Activated CD8-positive, alpha-beta memory T cell treated with anti-CD3 and anti-CD28 coated beads, Interleukin-2, amount 50 U/mL, for 48 hours (primary cell): ENCODE measurements around the gene CNOT3.

Experiments used
- DNase-seq: peaks from one replicate; pipeline ENCODE4 v3.0.0-alpha.2; 2020

CNOT3 gene

GRCh38 chr19:54123682-54124081 is 13.9 kb upstream of the CNOT3 start:
- DNase-seq, result no peak

GRCh38 chr19:54124393-54124792 is 13.2 kb upstream of the CNOT3 start:
- no peak for DNase-seq

GRCh38 chr19:54125713-54126112 is 11.8 kb upstream of the CNOT3 start:
- DNase-seq, result no peak

- DNase-seq, result no peak
Observed at GRCh38 chr19:54127688-54128440, 9.7 kb upstream of the CNOT3 start.

GRCh38 chr19:54128441-54128725 is 9.2 kb upstream of the CNOT3 start:
- no peak for DNase-seq

- no peak for DNase-seq
Observed at GRCh38 chr19:54128796-54129616, 8.6 kb upstream of the CNOT3 start.

GRCh38 chr19:54129617-54129996 is 8.0 kb upstream of the CNOT3 start:
- DNase-seq, result no peak

- no peak for DNase-seq
Observed at GRCh38 chr19:54133312-54133956, 4.1 kb upstream of the CNOT3 start.

GRCh38 chr19:54133957-54134590 is 3.5 kb upstream of the CNOT3 start:
- DNase-seq, result no peak

- DNase-seq, result no peak
Observed at GRCh38 chr19:54136086-54136863, 1.3 kb upstream of the CNOT3 start.

GRCh38 chr19:54136864-54137698 is 481 bp upstream of the CNOT3 start:
- DNase-seq, result peak; percentile 97

- DNase-seq, result peak; percentile 72
Observed at GRCh38 chr19:54138489-54139256, 1.1 kb downstream of the CNOT3 start.

GRCh38 chr19:54141356-54141755 is 3.8 kb downstream of the CNOT3 start:
- DNase-seq, result no peak

- DNase-seq, result no peak
Observed at GRCh38 chr19:54142166-54142780, 4.7 kb downstream of the CNOT3 start.

- DNase-seq, result no peak
Observed at GRCh38 chr19:54145541-54146158, 8.1 kb downstream of the CNOT3 start.

- no peak for DNase-seq
Observed at GRCh38 chr19:54147676-54148075, 10.1 kb downstream of the CNOT3 start.

GRCh38 chr19:54148158-54148557 is 10.6 kb downstream of the CNOT3 start:
- no peak for DNase-seq

GRCh38 chr19:54149021-54149812 is 11.7 kb downstream of the CNOT3 start:
- no peak for DNase-seq

- no peak for DNase-seq
Observed at GRCh38 chr19:54151362-54152035, 13.9 kb downstream of the CNOT3 start.
